Esophagus muscularis mucosa (tissue), 3 donors: Measurements from ENCODE around the gene TPP2.

ENCODE experiments used
- POLR2A ChIP-seq: fragments of 450-650 bp; IDR thresholded peaks from one replicate; pipeline ENCODE4 v1.6.1; 2017; ENCODE audit warnings: antibody characterized with exemption, moderate library complexity, mild to moderate bottlenecking, low read depth
- POLR2AphosphoS5 ChIP-seq, 2 donors: sonication (generic); formaldehyde crosslinking; IDR thresholded peaks; one replicate each; pipeline ENCODE4 v1.6.1; 2017; ENCODE audit warnings: antibody characterized with exemption in 2 of 2
- TF ChIP-seq, protein P1 (sequence below), 3 experiments: fragments of 200-600 bp in 2 of 3; fragments of 450-650 bp in 1 of 3; sonication (generic) in 2 of 3; IDR thresholded peaks; one replicate each; pipeline ENCODE4 v1.5.1; 2017 to 2019; ENCODE audit warnings: antibody characterized with exemption in 3 of 3, mild to moderate bottlenecking in 2 of 3, moderate library complexity in 1 of 3

DNA sequence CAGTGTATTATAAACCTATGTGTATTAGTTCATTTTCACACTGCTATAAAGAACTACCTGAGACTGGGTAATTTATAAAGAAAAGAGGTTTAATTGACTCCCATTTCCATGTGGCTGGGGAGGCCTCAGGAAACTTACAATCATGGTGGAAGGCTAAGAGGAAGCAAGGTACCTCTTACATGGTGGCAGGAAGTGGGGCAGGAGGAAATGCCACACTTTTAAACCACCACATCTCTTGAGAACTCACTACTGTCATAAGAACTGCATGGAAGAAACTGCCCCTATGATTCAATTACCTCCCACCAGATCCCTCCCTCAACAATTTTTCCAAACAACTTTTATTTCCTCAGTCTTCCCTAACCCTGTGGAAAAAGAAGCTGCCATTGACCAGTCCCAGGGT is 14.5 kb upstream of the TPP2 start:
- TF ChIP-seq, protein P1, sequence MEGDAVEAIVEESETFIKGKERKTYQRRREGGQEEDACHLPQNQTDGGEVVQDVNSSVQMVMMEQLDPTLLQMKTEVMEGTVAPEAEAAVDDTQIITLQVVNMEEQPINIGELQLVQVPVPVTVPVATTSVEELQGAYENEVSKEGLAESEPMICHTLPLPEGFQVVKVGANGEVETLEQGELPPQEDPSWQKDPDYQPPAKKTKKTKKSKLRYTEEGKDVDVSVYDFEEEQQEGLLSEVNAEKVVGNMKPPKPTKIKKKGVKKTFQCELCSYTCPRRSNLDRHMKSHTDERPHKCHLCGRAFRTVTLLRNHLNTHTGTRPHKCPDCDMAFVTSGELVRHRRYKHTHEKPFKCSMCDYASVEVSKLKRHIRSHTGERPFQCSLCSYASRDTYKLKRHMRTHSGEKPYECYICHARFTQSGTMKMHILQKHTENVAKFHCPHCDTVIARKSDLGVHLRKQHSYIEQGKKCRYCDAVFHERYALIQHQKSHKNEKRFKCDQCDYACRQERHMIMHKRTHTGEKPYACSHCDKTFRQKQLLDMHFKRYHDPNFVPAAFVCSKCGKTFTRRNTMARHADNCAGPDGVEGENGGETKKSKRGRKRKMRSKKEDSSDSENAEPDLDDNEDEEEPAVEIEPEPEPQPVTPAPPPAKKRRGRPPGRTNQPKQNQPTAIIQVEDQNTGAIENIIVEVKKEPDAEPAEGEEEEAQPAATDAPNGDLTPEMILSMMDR (IDR thresholded peaks at IDR 0.05), result no peak
- TF ChIP-seq POLR2A (no peak), POLR2AphosphoS5 (IDR thresholded peaks at IDR 0.05) (no peak)
